Measurements from ENCODE around the gene OPRL1.

Gene OPRL1

DNA sequence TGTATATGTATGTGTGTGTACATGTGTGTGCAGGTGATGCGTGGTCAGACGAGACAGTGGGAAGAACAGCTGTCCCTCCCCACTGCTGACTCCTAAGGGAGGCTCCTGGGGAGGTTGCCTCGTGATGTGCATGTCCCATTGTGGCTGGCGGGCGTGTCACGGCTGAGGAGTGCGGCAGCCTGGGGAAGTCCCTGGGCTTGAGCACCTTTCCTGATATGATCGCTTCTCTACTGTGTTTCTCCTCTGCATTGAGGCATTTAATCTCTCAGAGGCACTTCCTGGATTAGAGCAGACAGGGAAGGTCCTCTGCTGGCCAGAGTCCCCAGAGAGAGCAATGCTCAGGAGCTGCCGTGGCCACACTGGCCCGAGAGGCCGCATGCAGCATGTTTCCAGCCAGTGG, 16.0 kb downstream of the OPRL1 start:
- Histone ChIP-seq H3K9me3 (ENCODE audit: severe bottlenecking) (no peaks in the 10 kb centered on the region), H3K27ac (no peak overlapping the region), H3K36me3 (no peaks in the 10 kb centered on the region), H3K4me3 (ENCODE audit: low read depth, low read length) (no peak overlapping the region), H3K27me3 (ENCODE audit: insufficient read depth, low read depth, severe bottlenecking) (no peaks in the 10 kb centered on the region)
- TF ChIP-seq, protein P1, sequence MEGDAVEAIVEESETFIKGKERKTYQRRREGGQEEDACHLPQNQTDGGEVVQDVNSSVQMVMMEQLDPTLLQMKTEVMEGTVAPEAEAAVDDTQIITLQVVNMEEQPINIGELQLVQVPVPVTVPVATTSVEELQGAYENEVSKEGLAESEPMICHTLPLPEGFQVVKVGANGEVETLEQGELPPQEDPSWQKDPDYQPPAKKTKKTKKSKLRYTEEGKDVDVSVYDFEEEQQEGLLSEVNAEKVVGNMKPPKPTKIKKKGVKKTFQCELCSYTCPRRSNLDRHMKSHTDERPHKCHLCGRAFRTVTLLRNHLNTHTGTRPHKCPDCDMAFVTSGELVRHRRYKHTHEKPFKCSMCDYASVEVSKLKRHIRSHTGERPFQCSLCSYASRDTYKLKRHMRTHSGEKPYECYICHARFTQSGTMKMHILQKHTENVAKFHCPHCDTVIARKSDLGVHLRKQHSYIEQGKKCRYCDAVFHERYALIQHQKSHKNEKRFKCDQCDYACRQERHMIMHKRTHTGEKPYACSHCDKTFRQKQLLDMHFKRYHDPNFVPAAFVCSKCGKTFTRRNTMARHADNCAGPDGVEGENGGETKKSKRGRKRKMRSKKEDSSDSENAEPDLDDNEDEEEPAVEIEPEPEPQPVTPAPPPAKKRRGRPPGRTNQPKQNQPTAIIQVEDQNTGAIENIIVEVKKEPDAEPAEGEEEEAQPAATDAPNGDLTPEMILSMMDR (IDR thresholded peaks at IDR 0.05; ENCODE audit: low read depth, low read length), result no peak
- DNase-seq, result no peak

DNA sequence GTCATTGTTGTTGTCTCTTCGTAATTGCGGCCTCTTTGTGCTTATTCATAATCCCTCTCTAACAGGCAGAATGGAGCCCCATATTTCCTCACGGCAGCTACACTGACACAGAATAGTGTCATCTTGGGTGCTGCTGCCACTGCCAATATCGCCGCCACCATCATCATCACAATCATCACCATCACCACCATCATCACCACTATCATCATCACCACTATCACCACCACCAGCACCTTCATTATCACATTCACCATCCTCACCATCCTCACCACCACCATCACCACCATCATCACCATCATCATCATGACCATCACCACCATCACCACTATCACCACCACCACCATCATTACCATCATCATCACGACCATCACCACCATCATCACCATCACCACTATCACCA, 16.7 kb downstream of the OPRL1 start:
- TF ChIP-seq, protein P1 (IDR thresholded peaks at IDR 0.05; ENCODE audit: low read depth, low read length), result no peak
- H3K9me3 ChIP-seq (ENCODE audit: severe bottlenecking), result no peaks in the 10 kb centered on the region
- H3K27me3 ChIP-seq (ENCODE audit: insufficient read depth, low read depth, severe bottlenecking), result no peaks in the 10 kb centered on the region
- no peaks in the 10 kb centered on the region for H3K36me3 ChIP-seq
- no peak overlapping the region for H3K4me3 ChIP-seq (ENCODE audit: low read depth, low read length)
- no peak overlapping the region for H3K27ac ChIP-seq
- DNase-seq, result no peak

DNA sequence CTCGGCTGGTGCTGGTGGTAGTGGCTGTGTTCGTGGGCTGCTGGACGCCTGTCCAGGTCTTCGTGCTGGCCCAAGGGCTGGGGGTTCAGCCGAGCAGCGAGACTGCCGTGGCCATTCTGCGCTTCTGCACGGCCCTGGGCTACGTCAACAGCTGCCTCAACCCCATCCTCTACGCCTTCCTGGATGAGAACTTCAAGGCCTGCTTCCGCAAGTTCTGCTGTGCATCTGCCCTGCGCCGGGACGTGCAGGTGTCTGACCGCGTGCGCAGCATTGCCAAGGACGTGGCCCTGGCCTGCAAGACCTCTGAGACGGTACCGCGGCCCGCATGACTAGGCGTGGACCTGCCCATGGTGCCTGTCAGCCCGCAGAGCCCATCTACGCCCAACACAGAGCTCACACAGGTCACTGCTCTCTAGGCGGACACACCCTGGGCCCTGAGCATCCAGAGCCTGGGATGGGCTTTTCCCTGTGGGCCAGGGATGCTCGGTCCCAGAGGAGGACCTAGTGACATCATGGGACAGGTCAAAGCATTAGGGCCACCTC, 18.7 kb downstream of the OPRL1 start:
- no peaks in the 10 kb centered on the region for H3K9me3 ChIP-seq (ENCODE audit: severe bottlenecking)
- TF ChIP-seq, protein P1 (IDR thresholded peaks at IDR 0.05; ENCODE audit: low read depth, low read length), result no peak

DNA sequence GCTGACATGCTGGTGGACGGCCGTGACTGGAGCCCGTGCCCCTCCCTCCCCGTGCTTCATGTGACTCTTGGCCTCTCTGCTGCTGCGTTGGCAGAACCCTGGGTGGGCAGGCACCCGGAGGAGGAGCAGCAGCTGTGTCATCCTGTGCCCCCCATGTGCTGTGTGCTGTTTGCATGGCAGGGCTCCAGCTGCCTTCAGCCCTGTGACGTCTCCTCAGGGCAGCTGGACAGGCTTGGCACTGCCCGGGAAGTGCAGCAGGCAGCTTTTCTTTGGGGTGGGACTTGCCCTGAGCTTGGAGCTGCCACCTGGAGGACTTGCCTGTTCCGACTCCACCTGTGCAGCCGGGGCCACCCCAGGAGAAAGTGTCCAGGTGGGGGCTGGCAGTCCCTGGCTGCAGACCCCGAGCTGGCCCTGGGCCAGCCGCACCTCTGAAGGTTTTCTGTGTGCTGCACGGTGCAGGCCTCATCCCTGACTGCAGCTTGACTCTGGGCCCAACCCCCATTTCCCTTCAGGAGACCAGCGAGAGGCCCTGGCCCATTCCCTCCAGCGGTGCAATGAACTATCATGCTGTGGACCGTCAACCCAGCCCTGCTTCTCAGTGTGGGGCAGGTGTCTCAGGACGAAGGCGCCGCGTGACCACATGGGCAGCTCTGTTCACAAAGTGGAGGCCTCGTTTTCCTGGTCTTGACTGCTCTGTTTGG, 19.4 kb downstream of the OPRL1 start:
- no peaks in the 10 kb centered on the region for H3K36me3 ChIP-seq
- H3K4me3 ChIP-seq (ENCODE audit: low read depth, low read length), result no peak overlapping the region
- H3K9me3 ChIP-seq (ENCODE audit: severe bottlenecking), result no peaks in the 10 kb centered on the region
- DNase-seq, result no peak
- H3K27me3 ChIP-seq (ENCODE audit: insufficient read depth, low read depth, severe bottlenecking), result no peaks in the 10 kb centered on the region
- TF ChIP-seq, protein P1 (IDR thresholded peaks at IDR 0.05; ENCODE audit: low read depth, low read length), result no peak
- no peak overlapping the region for H3K27ac ChIP-seq

More for the DNA sequence above, 18.7 kb downstream of the OPRL1 start:
- no peak for DNase-seq
- Histone ChIP-seq H3K27ac (no peak overlapping the region), H3K36me3 (no peaks in the 10 kb centered on the region), H3K27me3 (ENCODE audit: insufficient read depth, low read depth, severe bottlenecking) (no peaks in the 10 kb centered on the region), H3K4me3 (ENCODE audit: low read depth, low read length) (no peak overlapping the region)

DNA sequence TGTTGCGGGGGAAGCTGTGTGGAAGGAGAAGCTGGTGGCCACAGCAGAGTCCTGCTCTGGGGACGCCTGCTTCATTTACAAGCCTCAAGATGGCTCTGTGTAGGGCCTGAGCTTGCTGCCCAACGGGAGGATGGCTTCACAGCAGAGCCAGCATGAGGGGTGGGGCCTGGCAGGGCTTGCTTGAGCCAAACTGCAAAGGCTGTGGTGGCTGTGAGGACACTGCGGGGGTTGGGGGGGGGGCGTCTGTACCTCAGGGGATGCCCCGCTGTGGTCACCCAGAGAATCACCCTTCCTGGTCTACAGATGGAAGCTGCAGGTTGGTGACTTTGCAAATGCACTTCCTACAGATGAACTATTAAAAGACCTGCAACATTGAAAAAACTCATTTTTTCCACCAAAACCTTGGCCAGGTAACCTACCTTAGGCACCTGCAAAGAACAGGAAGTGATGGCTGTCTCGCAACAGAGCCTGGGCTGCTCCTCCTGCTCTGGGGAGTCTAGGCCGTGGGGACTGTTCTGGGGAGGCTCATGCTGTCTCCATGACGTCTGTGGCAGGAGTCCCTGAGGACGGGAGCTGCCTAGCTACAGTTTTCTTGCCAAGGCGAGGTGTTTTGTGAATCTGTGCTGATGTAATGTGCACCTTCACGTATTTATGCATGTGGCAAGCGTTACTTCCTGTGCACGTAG, 20.1 kb downstream of the OPRL1 start:
- TF ChIP-seq, protein P1 (IDR thresholded peaks at IDR 0.05; ENCODE audit: low read depth, low read length), result no peak
- no peak for DNase-seq
- no peaks in the 10 kb centered on the region for H3K27me3 ChIP-seq (ENCODE audit: insufficient read depth, low read depth, severe bottlenecking)
- no peak overlapping the region for H3K27ac ChIP-seq
- no peaks in the 10 kb centered on the region for H3K9me3 ChIP-seq (ENCODE audit: severe bottlenecking)
- H3K36me3 ChIP-seq, result no peaks in the 10 kb centered on the region
- no peak overlapping the region for H3K4me3 ChIP-seq (ENCODE audit: low read depth, low read length)

Data from WERI-Rb-1 (cell line).